GM23338 (cell line): ENCODE data around the gene ETV6. TPM values are rescaled to one million over a fixed set of nuclear protein-coding genes. Genes with fewer than 3 reads are reported as not detected.

Experiments used
- ATAC-seq: fragments of 200-7000 bp; cut with Tn5 transposase; 3 replicates; pipeline ENCODE4 v1.9.1; 2020
- DNase-seq: peaks from one replicate; pipeline ENCODE4 v3.0.0-alpha.2; 2015; ENCODE audit warnings: low spot score
- H2AFZ ChIP-seq: fragments of 200-600 bp; sonication (generic); 2 replicates; pipeline ENCODE4 v1.8.0; 2016; ENCODE audit warnings: antibody characterized with exemption, mild to moderate bottlenecking, moderate library complexity
- H3F3A ChIP-seq: fragments of 200-600 bp; sonication (generic); replicated peaks from 2 replicates; pipeline ENCODE4 v1.8.0; 2017; ENCODE audit warnings: antibody characterized with exemption, mixed run types, low read depth
- H3K27ac ChIP-seq: fragments of 200-600 bp; sonication (generic); 2 replicates; pipeline ENCODE4 v1.6.1; 2016; ENCODE audit warnings: low read depth
- H3K27me3 ChIP-seq: fragments of 200-600 bp; sonication (generic); 2 replicates; pipeline ENCODE4 v1.8.0; 2016; ENCODE audit warnings: mild to moderate bottlenecking, mixed run types, moderate library complexity; ENCODE audit not compliant: insufficient read depth
- H3K36me3 ChIP-seq: fragments of 200-600 bp; sonication (generic); 2 replicates; pipeline ENCODE4 v1.8.0; 2016; ENCODE audit warnings: mild to moderate bottlenecking; ENCODE audit not compliant: insufficient read depth
- H3K4me1 ChIP-seq: fragments of 200-600 bp; sonication (generic); 2 replicates; pipeline ENCODE4 v1.8.0; 2016; ENCODE audit warnings: mild to moderate bottlenecking, moderate library complexity; ENCODE audit not compliant: insufficient read depth
- H3K4me2 ChIP-seq: fragments of 200-600 bp; sonication (generic); 2 replicates; pipeline ENCODE4 v1.7.1; 2017; ENCODE audit warnings: mixed run types
- H3K4me3 ChIP-seq: fragments of 200-600 bp; sonication (generic); 2 replicates; pipeline ENCODE4 v1.6.1; 2016; ENCODE audit warnings: mixed run types
- H3K79me2 ChIP-seq: fragments of 200-600 bp; sonication (generic); replicated peaks from 2 replicates; pipeline ENCODE4 v1.8.0; 2017; ENCODE audit warnings: mild to moderate bottlenecking; ENCODE audit not compliant: insufficient read depth
- H3K9me2 ChIP-seq: fragments of 200-600 bp; sonication (generic); 2 replicates; pipeline ENCODE4 v1.8.0; 2017; ENCODE audit not compliant: insufficient read depth
- H4K20me1 ChIP-seq: fragments of 200-600 bp; sonication (generic); replicated peaks from 2 replicates; pipeline ENCODE4 v1.8.0; 2017; ENCODE audit warnings: mild to moderate bottlenecking; ENCODE audit not compliant: insufficient read depth
- H3K27ac Mint-ChIP-seq: 2 replicates; pipeline ENCODE4 v1.8.0; 2020; ENCODE audit warnings: inconsistent platforms, mild to moderate bottlenecking, moderate library complexity, mixed read lengths
- H3K27me3 Mint-ChIP-seq: 3 replicates; pipeline ENCODE4 v1.8.0; 2022; ENCODE audit warnings: low read depth, mild to moderate bottlenecking, moderate library complexity, mixed read lengths, inconsistent platforms; ENCODE audit not compliant: insufficient read depth, poor library complexity
- H3K36me3 Mint-ChIP-seq: 3 replicates; pipeline ENCODE4 v1.8.0; 2021; ENCODE audit warnings: low read depth, mild to moderate bottlenecking, inconsistent platforms, moderate library complexity, mixed read lengths
- H3K4me1 Mint-ChIP-seq: 3 replicates; pipeline ENCODE4 v1.8.0; 2020; ENCODE audit warnings: mild to moderate bottlenecking, inconsistent platforms, mixed read lengths
- H3K4me3 Mint-ChIP-seq: 3 replicates; pipeline ENCODE4 v1.8.0; 2021; ENCODE audit warnings: moderate library complexity, mild to moderate bottlenecking, inconsistent platforms, mixed read lengths
- H3K9me3 Mint-ChIP-seq: 3 replicates; pipeline ENCODE4 v1.8.0; 2020; ENCODE audit warnings: moderate library complexity, mild to moderate bottlenecking, inconsistent platforms, mixed read lengths
- CREB1 ChIP-seq: fragments of 250-450 bp; sonication (Bioruptor Pico); IDR thresholded peaks from 2 replicates; pipeline ENCODE4 v1.5.0; 2020; ENCODE audit warnings: low read depth, mild to moderate bottlenecking, moderate library complexity
- CTCF ChIP-seq, 2 experiments: fragments of 200-600 bp in 1 of 2; sonication (generic) in 1 of 2; conservative IDR thresholded peaks; 2 replicates each; pipeline versions ENCODE4 v1.5.1 to v1.6.1; 2016 to 2017; ENCODE audit warnings: antibody characterized with exemption in 2 of 2, low read depth in 2 of 2, mild to moderate bottlenecking in 2 of 2, moderate library complexity in 1 of 2
- JUNB ChIP-seq: IDR thresholded peaks from one replicate; pipeline ENCODE4 v1.6.1; 2016; ENCODE audit warnings: antibody characterized with exemption; ENCODE audit not compliant: unreplicated experiment
- POLR2AphosphoS5 ChIP-seq: IDR thresholded peaks from 2 replicates; pipeline ENCODE4 v1.6.1; 2016; ENCODE audit warnings: antibody characterized with exemption, low read depth
- STAT1 ChIP-seq: IDR thresholded peaks from one replicate; pipeline ENCODE4 v1.6.1; 2016; ENCODE audit warnings: antibody characterized with exemption; ENCODE audit not compliant: unreplicated experiment
- ZNF114 ChIP-seq: fragments of 250-450 bp; sonication (Bioruptor Pico); IDR thresholded peaks from 2 replicates; pipeline ENCODE4 v1.5.0; 2020; ENCODE audit warnings: mild to moderate bottlenecking, moderate library complexity
- ZNF331 ChIP-seq: fragments of 250-450 bp; sonication (Bioruptor Pico); IDR thresholded peaks from 2 replicates; pipeline ENCODE4 v1.5.0; 2020; ENCODE audit warnings: low read depth, mild to moderate bottlenecking, moderate library complexity
- polyA plus RNA-seq: library from polyadenylated mRNA; unstranded; fragments of >200 nt; fragmentation: Nextera tagmentation; extraction: Ambion mirVana; gene quantifications from 2 replicates; pipeline ENCODE4 v1.2.1, GENCODE V29; 2016
- total RNA-seq: library from RNA; depleted of rRNA; stranded (reverse); fragments of >200 nt; shearing (Covaris generic); gene quantifications from 2 replicates; pipeline ENCODE4 v1.2.3, GENCODE V29; 2014
- TF ChIP-seq, protein P1 (sequence below): fragments of 250-450 bp; sonication (Bioruptor Pico); IDR thresholded peaks from 2 replicates; pipeline ENCODE4 v1.5.0; 2020; ENCODE audit warnings: mild to moderate bottlenecking, moderate library complexity

ETV6 gene
- total and polyA plus RNA-seq, 2 experiments from 2014 or later: 7.5 to 15.1 TPM

DNA sequence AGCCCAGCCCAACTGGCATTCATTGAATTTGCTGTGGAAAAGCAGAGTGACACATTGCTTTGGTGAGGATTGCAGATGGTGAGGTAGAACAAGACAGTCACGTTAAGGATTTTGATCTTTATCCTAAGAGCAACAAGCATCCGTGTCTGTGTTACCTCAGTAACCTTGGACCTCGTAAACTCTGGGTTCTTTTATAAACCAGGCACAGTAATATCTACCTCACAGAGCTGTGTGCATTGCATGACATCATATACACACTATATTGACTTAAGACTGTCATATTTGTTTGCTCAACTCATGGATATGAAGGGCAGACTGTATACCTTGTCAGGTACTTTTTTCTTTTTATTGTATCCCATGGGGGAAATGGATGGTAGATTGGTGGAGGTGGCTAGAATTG is 156.2 kb downstream of the ETV6 start (continued):
- TF ChIP-seq, protein P1, sequence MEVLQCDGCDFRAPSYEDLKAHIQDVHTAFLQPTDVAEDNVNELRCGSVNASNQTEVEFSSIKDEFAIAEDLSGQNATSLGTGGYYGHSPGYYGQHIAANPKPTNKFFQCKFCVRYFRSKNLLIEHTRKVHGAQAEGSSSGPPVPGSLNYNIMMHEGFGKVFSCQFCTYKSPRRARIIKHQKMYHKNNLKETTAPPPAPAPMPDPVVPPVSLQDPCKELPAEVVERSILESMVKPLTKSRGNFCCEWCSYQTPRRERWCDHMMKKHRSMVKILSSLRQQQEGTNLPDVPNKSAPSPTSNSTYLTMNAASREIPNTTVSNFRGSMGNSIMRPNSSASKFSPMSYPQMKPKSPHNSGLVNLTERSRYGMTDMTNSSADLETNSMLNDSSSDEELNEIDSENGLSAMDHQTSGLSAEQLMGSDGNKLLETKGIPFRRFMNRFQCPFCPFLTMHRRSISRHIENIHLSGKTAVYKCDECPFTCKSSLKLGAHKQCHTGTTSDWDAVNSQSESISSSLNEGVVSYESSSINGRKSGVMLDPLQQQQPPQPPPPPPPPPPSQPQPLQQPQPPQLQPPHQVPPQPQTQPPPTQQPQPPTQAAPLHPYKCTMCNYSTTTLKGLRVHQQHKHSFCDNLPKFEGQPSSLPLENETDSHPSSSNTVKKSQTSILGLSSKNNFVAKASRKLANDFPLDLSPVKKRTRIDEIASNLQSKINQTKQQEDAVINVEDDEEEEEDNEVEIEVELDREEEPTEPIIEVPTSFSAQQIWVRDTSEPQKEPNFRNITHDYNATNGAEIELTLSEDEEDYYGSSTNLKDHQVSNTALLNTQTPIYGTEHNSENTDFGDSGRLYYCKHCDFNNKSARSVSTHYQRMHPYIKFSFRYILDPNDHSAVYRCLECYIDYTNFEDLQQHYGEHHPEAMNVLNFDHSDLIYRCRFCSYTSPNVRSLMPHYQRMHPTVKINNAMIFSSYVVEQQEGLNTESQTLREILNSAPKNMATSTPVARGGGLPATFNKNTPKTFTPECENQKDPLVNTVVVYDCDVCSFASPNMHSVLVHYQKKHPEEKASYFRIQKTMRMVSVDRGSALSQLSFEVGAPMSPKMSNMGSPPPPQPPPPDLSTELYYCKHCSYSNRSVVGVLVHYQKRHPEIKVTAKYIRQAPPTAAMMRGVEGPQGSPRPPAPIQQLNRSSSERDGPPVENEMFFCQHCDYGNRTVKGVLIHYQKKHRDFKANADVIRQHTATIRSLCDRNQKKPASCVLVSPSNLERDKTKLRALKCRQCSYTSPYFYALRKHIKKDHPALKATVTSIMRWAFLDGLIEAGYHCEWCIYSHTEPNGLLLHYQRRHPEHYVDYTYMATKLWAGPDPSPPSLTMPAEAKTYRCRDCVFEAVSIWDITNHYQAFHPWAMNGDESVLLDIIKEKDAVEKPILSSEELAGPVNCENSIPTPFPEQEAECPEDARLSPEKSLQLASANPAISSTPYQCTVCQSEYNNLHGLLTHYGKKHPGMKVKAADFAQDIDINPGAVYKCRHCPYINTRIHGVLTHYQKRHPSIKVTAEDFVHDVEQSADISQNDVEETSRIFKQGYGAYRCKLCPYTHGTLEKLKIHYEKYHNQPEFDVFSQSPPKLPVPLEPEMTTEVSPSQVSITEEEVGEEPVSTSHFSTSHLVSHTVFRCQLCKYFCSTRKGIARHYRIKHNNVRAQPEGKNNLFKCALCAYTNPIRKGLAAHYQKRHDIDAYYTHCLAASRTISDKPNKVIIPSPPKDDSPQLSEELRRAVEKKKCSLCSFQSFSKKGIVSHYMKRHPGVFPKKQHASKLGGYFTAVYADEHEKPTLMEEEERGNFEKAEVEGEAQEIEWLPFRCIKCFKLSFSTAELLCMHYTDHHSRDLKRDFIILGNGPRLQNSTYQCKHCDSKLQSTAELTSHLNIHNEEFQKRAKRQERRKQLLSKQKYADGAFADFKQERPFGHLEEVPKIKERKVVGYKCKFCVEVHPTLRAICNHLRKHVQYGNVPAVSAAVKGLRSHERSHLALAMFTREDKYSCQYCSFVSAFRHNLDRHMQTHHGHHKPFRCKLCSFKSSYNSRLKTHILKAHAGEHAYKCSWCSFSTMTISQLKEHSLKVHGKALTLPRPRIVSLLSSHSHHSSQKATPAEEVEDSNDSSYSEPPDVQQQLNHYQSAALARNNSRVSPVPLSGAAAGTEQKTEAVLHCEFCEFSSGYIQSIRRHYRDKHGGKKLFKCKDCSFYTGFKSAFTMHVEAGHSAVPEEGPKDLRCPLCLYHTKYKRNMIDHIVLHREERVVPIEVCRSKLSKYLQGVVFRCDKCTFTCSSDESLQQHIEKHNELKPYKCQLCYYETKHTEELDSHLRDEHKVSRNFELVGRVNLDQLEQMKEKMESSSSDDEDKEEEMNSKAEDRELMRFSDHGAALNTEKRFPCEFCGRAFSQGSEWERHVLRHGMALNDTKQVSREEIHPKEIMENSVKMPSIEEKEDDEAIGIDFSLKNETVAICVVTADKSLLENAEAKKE (CRISPR knock-in tag): no peak
- TF ChIP-seq ZNF114 (CRISPR knock-in tag): no peak
- TF ChIP-seq STAT1: no peak
- TF ChIP-seq CTCF (conservative IDR thresholded peaks at IDR 0.05; ENCODE audit: low read depth in 2 of 2): no peak
- TF ChIP-seq POLR2AphosphoS5: no peak
- TF ChIP-seq ZNF331 (CRISPR knock-in tag): no peak
- no peak for TF ChIP-seq JUNB
- no peak for TF ChIP-seq CREB1 (CRISPR knock-in tag)

- Mint-ChIP-seq H3K27me3 (peaks cover 2% of the 10 kb centered on the region), H3K4me3 (no peak overlapping the region), H3K27ac (no peak overlapping the region), H3K9me3 (no peaks in the 10 kb centered on the region; the same call in 2 of the 3 replicates), H3K4me1 (peaks cover 38% of the 10 kb centered on the region), H3K36me3 (no peaks in the 10 kb centered on the region)
- H3K4me3 ChIP-seq: no peak overlapping the region
- H3K79me2 ChIP-seq: no peaks in the 10 kb centered on the region
- DNase-seq: no peak
- no peaks in the 10 kb centered on the region for H3F3A ChIP-seq
- H2AFZ ChIP-seq: no peak overlapping the region
- no peak; the same call in 2 of the 3 replicates for ATAC-seq
- H3K27ac ChIP-seq: no peak overlapping the region
- no peaks in the 10 kb centered on the region for H4K20me1 ChIP-seq
- H3K36me3 ChIP-seq: no peaks in the 10 kb centered on the region
- H3K4me1 ChIP-seq: peaks cover 33% of the 10 kb centered on the region
- H3K27me3 ChIP-seq: no peaks in the 10 kb centered on the region
- no peaks in the 10 kb centered on the region for H3K9me2 ChIP-seq
- H3K4me2 ChIP-seq: no peak overlapping the region
- TF ChIP-seq, protein P1 (CRISPR knock-in tag): no peak
- no peak for TF ChIP-seq POLR2AphosphoS5
Measured at GRCh38 chr12:11807458-11807857, 158.0 kb downstream of the ETV6 start.
